GM12875 (cell line): ENCODE measurements around the gene KIF16B.

Experiments used
- H3K4me3 ChIP-seq: one replicate; pipeline ENCODE4 v1.5.1; 2011; ENCODE audit warnings: low read depth, low read length, control low read depth
- CTCF ChIP-seq: IDR thresholded peaks from 2 replicates; pipeline ENCODE4 v1.5.1; 2011; ENCODE audit warnings: low read depth, mild to moderate bottlenecking, control low read depth, inconsistent platforms, low read length, moderate library complexity, borderline replicate concordance; ENCODE audit not compliant: insufficient read depth

KIF16B gene

GRCh38 chr20:16270989-16271388 lies 302.3 kb downstream of the KIF16B start:
- H3K4me3 ChIP-seq: no peak overlapping the region
- no peak for TF ChIP-seq CTCF

GRCh38 chr20:16270314-16270931 lies 302.8 kb downstream of the KIF16B start:
- no peak overlapping the region for H3K4me3 ChIP-seq
- TF ChIP-seq CTCF: no peak

DNA sequence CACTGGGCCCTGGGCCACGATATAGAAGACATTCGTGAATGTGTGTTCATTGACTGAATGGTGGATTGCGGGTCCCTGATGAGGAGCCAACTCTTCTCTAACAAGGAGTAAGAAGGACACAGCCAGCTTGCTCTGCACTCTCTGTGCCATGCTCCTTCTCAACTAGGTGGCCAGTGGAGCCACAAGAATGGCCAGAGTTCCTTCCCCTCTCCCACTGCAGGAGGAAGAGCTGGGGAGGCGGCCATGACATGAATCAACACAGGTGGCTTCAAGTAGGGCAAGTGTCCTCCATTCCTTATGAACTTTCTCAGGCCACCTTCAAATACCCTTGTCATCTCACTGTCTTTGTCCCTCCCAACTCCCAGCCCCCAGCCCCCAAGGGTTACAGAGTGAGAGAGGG lies 305.7 kb downstream of the KIF16B start:
- H3K4me3 ChIP-seq: no peak overlapping the region

DNA sequence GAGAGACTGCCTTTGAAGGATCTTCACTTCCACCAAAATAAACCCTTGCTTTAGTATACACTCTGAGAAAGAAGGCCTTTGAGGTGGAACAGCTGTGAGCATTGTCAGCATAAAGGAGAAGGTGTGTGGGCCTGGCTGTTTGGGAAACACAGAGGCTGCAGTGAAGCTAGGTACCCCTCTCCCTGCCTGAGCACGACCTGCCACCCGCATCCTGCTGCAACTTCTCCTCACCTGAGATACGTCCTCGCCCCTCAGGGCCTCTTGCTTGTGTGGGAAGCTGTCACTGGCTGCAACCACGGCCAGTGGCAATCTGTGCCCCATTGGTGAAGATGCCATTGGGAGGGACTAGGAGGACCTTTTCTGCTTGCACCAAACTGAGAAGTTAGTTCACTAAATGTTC lies 307.9 kb downstream of the KIF16B start:
- no peak for TF ChIP-seq CTCF
- no peak overlapping the region for H3K4me3 ChIP-seq

More for the DNA sequence above, 305.7 kb downstream of the KIF16B start:
- no peak for TF ChIP-seq CTCF

DNA sequence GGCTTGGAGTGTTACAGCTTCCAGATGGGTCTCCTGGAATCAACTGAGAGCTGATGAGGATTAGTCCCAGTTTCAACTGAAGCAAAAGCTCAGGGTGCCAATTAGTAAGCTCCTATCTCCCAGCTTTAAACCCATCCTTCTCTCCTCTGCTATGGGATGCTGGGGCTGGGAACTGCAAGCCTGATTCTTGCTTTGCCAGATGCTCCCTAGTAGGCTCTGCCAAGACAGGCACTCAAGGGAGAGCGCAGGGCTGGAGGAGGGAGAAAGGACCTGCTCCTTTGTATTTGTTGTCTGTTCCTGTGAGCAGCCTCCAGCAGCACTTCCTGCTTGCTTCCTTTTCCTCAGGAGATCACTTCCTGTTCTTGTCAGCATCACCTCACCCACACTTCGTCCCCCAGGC lies 309.7 kb downstream of the KIF16B start:
- no peak for TF ChIP-seq CTCF
- no peak overlapping the region for H3K4me3 ChIP-seq

DNA sequence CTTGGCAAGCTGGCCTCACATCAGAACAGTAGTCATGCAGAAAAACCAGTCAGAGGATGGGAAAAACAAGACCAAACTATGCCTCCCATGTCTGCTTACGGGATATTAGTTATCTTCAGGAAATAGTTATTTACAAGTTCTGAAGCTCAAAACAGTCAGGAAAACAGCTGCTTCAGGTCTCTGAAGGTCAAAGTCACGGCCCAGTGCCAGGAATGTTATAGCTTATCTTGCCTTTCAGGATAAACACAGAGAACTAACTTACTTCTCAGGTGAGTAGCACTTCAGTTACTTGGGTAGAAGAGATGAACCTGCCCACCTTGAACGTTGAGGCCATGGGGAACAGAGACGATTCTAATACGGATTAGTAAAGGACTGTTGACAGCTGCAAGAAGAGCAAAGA lies 310.7 kb downstream of the KIF16B start:
- TF ChIP-seq CTCF: no peak
- H3K4me3 ChIP-seq: no peak overlapping the region

DNA sequence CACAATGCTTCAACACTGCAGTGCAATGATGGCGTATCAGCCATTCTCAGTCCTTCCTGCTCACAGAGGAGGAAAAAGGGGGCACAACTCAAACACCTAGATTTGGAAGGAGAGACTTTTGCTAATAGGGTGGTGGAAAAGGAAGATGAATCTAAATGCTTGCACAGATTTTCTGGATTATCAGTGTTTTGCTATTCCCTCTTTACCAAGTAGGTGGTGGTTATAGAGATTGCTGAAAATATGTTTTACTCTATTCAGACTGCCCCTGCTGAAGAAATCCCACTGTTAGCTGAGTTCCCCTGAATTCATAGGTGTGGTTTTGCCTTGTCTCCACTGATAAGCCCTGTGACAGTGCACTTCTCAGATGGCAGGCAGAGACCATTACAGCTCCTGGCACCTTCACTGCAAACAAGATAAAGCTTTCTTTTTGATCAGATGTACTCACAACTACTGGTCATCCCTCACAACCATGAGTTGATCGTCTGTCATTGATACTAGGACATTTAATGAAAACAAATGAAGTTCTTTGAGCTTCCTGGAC lies 311.4 kb downstream of the KIF16B start:
- no peak overlapping the region for H3K4me3 ChIP-seq
- TF ChIP-seq CTCF: no peak
